HG03432 (cell line): ENCODE data around the gene ALDH3A1.
"Not testable (repeated sequence)": the region's sequence is repeated elsewhere in the genome, so short reads cannot be mapped to it uniquely, and the experiment has no call there.

Source experiments
- ATAC-seq: cut with Tn5 transposase; IDR thresholded peaks from one replicate; pipeline ENCODE4 v1.9.1; 2021; ENCODE audit warnings: mild to moderate bottlenecking, moderate library complexity; ENCODE audit not compliant: unreplicated experiment

Gene ALDH3A1

DNA sequence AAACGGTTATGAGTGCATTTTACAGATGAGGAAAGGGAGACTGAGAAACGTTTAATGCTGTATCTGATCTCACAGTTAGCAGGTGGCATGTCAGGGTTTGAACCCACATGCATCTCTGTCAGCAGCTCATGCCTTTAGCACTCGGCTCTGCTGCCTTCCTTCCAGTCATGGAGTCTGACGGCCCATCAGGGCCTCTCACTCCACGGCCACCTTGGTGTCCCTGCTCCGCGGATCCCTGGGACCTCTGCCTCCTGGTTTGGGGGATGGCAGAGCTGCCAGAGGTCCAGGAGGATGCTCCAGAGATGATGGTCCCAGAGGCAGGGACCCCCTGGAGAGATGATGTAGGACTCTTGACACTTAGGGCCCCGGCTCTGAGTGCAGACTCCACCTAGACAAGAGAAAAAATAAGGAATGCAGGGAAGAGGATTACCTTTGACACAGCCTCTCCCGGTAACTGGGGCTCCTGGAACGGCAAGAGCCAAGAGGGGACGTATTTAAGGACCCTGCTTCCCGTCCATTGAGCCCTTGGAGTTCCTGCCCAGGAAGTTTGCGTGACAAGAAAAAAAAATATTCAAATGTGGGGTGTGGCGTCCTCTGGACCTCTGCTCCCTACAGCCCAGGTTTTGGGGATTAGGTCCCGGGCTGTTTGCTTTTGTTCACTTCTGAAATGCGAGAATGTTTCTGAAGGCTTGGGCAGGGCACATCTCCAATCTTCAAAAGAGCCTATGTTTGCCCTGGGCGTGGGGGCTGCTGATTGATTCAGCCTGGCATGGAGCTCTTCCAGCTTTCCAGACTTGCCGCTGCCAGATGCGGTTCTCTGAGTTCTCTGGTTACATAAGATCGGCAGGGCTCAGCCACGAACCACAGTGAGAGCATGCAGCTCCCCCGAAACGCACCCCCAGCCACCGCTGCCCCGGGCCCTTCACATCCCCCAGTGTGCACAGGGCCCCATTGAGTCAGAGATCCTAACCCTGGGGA, at the start of gene ALDH3A1:
Gene ALDH3A1 (minus strand): TSS at position 470 of the 978 bp plus-strand sequence. CDS start 3,169 bp downstream, outside the sequence.
- ATAC-seq, result no peak

DNA sequence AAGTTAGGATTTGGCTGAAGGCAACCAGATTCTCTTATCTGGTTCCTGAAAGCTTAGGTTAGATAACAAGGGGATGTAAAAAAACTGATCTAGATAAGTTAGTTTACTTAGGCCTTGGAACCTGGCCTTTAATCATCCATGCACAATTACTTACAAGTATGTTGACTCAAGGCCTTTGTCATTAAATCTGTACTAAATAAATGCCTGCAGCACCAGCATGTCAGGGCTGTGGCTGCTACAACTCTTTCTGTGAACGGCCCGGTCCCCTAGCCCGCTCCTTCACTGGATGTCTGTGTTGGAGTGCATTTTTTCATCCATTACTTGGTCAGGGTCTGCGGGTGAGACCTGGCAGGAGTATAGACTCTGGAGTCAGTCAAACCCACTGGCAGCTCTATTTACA, 48.4 kb upstream of the ALDH3A1 start:
- ATAC-seq, result no peak

DNA sequence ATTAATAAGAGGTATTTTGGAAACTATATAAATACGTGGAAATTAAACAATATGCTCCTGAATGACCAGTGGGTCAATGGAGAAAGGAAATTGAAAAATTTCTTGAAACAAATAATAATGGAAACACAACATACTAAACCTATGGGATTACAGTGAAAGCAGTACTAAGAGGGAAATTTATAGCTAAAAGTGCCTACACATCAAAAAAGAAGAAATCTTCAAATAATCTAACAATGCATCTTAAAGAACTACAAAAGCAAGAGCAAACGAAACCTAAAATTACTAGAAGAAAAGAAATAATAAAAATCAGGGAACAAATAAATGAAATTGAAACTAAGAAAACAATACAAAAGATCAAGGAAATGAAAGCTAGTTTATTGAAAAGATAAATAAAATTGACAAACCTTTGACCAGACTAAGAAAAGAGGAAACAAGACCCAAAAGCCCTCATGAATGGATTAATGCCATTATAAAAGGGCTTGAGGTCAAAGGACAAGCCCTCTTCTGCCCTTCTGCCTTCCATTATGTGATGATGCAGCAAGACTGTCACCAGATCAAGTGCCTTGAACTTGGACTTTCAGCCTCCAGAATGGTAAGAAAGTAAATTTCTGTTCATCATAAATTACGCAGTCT, 43.9 kb upstream of the ALDH3A1 start:
- ATAC-seq, result no peak

DNA sequence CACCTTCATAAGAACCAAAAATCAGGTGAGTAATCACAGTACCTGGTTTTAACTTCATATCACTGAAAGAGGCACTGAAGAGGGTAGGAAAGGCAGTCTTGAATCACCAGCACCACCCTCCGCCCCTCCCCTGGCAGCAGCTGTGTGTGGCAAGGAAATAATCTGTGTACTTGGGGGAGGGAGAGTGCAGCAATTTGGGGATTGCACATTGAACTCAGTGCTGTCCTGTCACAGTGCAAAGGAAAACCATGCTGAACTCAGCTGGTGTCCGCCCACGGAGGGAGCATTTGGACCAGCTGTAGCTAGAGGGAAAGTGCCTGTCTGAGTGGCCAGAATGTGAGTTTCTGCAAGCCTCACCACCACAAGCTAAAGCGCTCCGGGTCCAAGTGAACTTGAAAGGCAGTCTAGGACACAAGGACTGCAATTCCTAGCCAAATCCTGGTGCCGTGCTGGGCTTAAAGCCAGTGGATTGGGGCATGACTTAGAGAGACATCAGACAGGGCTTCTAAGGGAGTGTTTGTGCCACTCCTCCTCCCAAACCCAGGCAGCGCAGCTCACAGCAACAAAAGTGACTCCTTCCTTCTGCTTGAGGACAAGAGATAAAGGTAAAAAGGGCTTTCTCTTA, 39.7 kb upstream of the ALDH3A1 start:
- no peak for ATAC-seq

DNA sequence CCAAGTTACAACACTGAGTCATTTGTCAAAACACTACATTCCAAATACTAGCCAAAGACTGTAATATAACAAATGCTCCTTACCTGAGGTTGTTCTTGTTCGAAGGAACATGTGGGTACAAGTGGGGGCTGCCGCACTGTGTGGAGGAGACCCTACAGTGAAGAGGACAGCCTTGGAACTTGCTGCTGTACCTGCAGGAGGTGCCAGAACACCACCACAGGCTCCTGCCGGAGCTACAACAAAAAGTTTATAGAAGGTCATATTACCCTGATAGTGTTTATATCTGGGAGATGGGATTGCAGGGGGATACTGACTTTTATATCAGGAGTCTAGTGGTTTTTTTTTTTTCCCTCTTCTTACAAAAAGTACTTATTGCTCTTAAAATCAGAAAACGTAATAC, 37.8 kb upstream of the ALDH3A1 start:
- ATAC-seq, result no peak

DNA sequence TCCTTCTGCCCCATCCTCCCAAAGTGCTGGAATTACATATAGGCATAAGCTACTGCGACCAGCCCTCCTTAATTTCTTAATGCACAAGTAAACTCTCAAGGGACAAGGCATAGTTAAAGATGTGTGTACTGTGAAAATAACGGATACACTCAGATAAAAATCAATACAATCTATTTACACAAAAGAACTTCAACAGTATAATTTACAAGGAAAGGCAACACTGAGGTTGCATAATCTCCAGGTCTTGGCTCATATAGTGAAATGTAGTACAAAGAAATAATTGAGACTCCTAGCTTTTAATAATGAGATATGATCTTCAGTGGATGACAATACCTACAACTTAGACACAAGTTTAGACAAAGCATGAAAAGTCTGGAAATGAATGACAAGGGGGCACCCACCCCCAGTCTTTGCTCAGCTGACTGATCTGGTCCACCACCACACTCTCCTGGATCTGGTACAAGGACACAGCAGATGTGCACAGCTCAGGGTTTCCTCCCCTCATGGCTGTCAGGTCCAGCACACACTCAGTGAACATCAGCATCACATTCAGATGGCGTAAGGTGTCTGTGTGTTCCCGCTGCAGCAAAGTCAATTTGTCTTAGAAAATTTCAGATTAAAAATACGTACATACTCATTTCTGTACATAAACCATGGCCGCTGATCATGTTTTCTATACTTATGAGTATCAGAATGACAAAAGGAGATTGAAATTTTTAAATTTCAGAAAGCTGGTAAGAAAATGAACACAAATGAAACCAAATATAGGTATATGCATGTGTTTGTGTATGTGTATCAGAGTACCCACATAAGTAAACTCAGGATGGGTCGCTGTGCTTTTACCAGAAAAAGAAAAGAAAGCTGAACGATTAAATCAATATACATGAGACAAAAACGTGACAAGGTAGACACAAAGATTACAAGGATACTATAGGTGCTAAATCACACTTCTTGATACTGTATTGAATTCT, 33.7 kb upstream of the ALDH3A1 start:
- ATAC-seq, result no peak

DNA sequence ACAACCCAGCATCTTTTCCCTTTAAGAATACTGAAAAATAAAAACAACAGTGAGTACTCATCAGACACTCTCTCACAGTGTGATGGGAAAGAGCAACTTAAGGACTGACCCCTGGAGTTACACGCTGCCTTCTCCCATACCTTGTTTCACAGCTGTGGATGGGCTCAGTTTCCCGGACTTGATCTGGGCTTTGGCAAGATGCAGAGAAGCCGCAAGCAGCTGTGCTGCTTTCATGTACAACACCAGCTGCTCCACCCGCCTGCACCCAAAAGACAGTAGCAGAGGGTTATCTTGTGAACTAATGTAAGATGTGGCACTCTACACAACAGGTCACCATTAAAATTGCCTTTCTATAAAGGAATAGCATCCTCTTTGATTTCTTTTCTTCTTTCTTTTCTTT, 32.7 kb upstream of the ALDH3A1 start:
- ATAC-seq, result no peak

DNA sequence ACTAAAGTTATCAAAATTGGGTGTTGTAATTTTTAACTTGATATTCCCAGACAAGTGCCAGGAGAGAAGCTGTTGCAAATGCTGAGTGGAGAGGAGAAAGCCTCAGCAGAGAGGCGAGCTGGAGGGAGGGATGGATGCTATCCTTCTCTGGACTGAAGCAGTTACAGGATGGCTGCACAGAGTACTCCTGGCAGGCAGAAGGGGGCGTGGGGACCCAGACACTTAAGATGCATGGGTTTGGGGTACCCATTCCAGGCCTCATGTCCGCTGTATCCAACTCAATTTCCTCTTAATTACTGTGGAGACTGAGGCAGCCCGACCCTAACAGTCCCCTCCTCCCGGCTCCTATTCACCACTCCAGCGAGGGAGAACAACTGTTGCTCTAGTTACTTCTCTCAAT, 25.4 kb upstream of the ALDH3A1 start:
- no peak for ATAC-seq

DNA sequence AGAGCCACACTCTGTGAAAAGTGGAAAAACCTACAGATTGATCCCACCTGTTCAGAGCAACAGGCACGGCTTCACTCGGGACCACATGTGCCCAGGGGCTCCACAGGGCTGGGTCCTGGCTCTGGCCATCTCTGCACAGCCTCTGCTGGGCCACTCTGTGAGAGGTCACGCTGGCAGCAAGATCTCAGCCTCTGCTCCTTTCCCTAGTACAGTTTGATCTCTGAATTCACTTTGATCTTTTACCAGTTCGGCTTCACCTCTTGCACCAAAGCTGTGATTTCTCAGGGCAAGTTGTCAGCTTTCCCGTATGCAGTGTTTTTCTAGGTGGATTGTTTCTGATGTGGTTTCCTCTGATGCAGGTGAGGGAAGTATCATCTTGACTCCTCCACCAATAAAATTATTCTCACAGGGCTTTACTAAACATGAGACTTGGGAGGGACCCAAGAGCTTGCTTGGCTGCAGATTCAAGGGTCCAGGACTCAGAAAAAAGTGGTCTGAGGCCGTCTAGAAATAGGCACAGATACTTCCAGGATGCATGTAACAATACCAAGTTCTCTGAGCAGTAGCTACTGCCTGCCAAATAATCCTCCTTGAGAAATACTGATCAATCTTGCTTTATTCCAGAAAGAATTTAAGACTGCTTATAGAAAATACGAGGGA, 24.0 kb upstream of the ALDH3A1 start:
- no peak for ATAC-seq

DNA sequence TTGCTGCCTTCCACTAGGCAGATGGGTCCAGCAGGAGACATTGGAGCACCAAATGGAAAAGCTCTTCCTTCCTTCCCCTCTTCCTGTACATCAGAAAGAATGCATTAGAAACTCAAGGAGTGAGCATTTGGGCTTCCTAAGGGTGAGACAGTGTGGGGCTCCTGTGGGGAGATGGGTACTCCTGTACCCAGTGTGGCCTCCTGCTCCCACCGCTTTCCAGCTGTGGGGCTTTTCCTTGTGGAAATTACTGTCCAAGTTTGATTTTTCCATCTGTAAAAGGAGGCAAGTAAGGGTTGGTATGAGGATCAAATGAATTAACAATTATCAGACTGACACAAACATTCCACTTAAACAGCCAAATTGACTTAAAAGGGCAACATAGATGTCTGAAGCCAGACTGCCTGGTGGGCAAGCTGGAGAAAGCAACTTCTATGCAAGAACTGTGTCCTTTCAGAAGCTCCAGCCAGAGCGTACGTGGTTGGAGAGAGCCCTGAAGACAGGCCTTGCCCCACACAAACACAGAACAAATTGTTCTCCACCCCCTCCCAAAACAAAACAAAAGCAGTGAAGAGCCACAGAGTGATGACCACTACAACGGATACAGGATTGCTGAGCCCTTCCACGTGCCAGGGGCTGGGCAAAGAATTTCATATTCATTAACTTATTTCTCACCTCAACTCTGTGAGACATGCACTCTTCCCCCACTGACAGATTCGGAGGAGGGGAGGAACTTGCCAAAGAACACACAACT, 23.1 kb upstream of the ALDH3A1 start:
- ATAC-seq, result no peak

DNA sequence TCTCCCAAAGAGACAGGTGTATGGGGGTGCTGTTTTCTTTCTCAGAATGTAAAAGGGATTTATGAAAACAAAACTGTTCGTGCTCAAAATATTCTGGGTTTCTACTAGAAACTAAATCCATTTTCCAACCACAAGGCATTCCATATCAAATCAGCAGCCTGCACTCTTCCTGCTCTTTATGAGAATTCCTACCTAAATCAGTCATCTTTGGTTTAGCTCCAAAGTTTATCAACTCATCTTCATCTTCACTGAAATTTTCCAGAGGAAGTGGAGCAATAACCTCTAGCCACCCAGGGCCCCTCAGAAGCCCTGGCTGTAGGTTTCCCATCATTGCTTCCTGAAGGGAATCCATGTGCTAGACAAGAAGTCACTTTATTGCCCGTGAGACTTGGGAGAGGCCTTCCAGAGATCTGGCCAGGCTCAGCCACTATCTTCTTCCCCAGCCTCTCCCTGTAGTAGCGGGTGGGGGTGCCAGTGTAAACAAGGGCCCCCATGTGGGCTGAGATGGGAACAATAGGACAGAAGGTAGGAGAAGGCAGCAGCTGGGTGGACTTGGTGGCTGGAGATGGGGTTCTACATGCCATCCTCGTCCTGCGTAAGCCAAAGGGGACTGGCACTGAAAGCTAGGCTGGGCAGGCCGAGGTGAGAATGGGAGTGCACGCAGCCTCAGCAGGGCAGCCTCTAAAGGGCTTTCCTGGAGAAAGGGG, 22.0 kb upstream of the ALDH3A1 start:
- ATAC-seq, result no peak

DNA sequence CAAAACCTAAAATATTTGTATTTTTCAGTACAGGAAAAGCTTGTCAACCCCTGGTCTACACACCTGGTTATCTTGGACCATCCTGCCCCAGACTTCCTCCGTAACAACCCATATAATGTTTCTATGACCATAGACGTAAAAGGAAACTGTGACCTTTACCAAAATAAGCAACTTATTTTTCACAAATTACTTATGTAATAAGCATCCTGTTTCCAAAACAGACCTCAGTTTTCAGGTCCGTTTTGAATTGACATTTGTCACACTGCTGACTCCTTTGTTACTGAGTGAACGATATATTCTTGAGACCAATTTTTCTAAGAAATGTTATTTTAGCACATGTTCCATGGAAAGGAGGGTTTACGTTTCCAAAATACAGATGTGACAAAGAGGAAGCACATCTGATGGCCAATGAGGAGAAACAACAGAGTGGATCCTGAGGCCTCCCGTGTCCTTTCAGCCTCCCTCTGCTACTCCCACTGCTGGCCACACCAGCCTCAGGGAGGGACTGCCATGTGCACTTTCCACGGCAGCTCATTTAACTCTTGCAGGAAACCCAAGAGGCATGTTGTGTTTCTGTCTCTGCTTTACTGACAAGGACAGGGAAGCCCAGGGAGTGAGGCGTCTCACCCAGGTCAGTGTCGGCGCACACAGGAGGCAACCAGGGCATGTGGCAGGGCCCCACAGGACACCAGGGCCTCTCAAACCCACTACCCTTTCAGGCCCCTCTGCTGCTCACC, 20.1 kb upstream of the ALDH3A1 start:
- ATAC-seq, result no peak

DNA sequence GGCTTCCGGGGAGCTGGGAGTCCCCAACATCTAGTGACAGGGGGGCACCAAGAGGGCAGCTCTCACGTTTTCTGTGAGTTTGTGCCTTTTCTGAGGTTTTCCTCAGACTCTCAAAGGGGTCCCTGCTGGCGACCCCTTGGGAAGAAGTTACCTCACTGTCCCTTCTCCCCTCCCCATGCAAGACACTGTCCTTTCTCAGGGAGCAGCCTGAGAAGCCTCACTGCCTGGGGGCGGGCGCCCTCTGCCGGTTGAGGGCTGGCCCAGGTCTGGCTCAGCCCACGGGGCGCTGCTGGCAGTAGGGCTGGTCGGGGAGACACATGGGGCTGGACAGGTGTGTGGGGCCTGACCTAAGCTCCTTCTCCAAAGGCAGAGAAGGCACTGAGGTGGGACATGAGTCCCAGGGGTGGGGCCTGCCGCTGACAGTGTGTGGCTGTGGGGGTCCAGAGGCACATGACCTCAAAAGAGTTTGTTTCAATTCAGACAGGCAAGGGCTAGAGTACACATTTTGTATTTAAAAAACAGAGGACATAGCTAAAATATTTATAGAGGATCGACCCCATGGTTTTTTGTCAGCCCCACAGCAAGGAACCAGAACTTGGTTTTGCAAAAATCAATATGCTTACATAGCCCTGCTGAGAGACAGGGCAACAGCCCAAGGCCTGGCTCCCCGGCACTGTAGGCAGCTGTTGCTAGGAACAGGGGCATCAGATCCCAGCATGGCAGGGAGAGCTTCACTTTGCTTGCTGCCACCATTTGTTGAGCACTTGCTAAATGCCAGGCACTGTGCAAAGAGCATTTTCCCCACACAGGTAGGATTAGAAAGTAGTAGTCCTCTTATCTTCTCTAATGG, 18.5 kb upstream of the ALDH3A1 start:
- peak; percentile 72 for ATAC-seq

DNA sequence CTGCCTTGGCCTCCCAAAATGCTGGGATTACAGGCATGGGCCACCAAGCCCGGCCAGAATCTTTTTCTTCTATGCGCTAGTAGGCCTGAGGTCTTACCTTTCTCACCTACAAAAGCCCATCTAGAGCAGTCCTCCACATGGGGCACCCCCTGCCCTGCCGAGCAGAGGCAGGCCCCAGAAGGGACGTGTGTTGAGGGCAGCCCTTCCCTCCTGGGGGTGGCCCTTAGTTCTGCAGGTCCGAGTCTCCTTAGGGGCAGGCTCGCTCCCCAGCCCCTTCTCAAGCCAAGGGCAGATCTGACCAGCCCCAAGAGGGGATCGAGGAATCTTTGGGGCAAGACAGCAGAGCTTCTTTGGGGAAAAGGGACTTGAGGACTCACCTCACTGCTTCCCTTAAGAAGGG, 17.9 kb upstream of the ALDH3A1 start:
- no peak for ATAC-seq

DNA sequence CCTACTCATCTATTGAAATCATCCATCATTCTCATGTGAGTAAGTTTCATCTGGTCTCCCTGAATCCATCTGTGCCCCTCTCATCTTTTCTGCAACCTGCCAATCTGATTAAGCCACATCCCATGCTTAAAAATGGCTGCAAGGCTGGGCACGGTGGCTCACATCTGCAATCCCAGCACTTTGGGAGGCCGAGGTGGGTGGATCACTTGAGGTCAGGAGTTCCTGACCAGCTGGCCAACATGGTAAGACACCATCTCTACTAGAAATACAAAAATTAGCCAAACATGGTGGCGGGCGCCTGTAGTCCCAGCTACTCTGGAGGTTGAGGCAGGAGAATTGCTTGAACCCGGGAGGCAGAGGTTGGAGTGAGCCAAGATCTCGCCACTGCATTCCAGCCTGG, 15.9 kb upstream of the ALDH3A1 start:
- ATAC-seq, result not testable (repeated sequence)

DNA sequence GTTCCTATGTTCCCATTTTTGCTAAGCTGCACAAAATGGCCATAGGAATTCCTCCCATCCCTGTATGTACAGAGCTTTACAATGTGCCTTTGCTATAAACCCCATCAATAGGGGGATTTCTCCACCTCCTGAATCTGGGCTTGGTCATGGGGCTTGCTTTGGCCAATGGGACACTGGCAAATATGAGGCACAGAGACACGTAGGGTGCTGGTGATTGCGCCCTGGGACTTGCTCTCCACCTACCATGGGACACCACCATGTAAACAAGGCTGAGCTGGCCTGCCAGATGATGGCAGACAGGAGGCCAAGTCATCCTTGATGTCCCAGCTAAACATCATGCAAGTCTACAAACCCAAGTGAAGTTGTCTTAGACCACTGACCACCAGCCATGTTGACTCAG, 15.3 kb upstream of the ALDH3A1 start:
- no peak for ATAC-seq

DNA sequence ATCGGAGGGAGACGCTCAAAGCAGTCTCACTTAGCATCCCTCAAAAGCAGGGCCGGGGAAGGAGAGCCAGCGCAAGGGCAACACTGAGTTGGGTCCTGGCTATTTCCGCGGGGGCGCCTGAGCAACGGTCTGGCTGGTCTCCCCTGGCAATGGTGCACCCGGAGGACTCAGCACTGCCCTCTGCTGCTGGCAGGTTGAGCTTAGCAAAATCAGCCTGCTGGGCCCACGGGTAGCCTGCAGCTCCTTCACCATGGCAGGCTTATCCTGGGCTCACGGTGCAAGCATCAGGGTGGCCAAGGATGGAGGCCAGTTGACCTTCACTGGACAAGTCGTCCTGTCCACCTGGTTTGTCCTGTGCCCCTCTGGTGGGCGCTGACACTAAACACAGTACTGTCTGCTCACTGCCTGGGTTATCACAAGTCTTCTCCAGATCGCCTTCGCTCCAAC, 14.4 kb upstream of the ALDH3A1 start:
- ATAC-seq, result no peak
